SKM-1 treated with dmso at 0.1 percent for 144 hours (cell line): ENCODE results near the gene KMT2E.
A peak's percentile ranks its signal among the peaks of the same experiment; 100 is the strongest.
"Not testable (repeated sequence)": the region's sequence is repeated elsewhere in the genome, so short reads cannot be mapped to it uniquely, and the experiment has no call there.

Experiments used
- DNase-seq: peaks from one replicate; lab custom pipeline; 2025; ENCODE audit not compliant: unreplicated experiment; lab: John Stamatoyannopoulos, UW

KMT2E gene

GRCh38 chr7:104981672-104982037 lies 32.4 kb upstream of the KMT2E start:
- DNase-seq = no peak

GRCh38 chr7:104982308-104983075 lies 31.5 kb upstream of the KMT2E start:
- DNase-seq = no peak

- no peak for DNase-seq
These were observed 30.9 kb upstream of the KMT2E start for GRCh38 chr7:104983076-104983577.

- DNase-seq = peak; percentile 79
These were observed 30.1 kb upstream of the KMT2E start for GRCh38 chr7:104983578-104984539.

DNA sequence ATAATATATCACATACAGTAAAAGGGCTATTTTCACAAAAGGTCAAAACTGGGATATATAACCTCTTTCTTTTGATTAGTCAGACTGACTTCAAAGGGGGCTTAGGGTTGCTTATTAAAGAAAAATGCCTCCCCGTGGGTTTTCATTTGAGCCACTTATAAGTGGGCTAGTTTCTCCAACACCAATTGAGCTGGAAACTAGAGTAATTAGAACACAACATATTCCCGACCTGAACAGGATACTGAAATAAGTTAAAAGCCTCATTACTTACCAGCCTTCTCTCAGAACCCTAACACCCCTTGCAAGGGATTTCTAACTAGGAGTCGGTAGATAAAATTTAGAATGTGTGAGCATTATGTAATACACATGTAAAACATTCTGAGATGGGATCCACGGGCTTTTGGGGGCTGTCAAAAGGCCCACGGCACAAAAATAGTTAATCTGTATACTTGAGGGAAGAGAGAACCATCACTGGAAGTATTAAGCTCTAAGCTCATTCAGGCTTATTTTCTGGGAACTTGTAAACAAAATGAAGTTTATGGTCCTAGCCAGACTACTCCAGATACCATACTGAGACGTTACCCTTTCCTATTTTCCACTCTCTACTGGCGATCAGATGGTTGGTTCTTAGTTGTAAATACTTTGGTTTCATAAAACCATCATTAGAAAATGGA lies 29.3 kb upstream of the KMT2E start:
- DNase-seq = no peak

DNA sequence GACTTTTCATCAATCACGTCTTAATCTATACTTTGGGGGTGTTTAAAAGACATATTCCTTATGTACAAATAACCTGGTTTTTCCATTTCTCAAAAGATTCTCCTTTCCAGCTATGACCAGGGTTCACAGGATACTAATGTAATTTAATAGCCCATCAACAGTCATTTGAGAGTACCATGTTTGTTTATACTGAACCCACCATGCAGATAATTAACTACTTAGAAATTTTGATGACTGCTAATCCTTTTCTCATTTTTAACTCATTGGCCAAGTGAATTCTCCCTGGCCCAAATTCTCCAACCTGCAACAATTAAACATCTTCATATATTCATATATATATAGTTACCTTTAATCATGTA lies 28.8 kb upstream of the KMT2E start:
- DNase-seq = no peak

- DNase-seq = no peak
These were observed 27.3 kb upstream of the KMT2E start for GRCh38 chr7:104986628-104987259.

DNA sequence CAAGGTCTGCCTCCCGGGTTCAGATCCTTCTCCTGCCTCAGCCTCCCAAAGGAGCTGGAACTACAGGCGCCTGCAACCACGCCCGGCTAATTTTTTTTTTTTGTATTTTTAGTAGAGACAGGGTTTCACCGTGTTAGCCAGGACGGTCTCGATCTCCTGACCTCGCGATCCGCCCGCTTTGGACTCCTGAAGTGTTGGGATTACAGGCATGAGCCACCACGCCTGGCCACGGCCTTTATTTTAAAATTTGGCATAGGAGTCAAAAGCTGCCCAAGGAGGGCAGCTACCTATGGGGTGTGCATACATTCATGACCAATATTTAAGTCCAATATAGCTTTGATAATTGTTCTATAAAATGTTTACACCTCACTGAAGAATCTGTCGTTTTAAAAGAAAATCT lies 26.6 kb upstream of the KMT2E start:
- not testable (repeated sequence) for DNase-seq

DNA sequence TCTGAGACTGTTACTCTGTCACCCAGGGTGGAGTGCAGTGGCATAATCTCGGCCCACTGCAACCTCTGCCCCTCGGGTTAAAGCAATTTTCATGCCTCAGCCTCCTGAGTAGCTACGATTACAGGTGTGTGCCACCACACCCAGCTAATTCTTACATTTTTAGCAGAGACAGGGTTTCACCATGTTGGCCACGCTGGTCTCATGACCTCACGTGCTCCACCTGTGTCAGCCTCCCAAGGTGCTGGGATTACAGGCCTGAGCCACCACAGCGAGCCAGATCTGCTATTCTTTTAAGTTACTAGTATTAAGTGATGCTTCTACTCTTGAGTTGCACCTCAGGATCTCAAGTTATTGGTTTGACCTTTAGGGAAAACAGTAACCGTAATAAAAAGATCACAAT lies 23.0 kb upstream of the KMT2E start:
- no peak for DNase-seq

GRCh38 chr7:104992306-104992705 lies 21.7 kb upstream of the KMT2E start:
- no peak for DNase-seq

- DNase-seq = no peak
These were observed 20.7 kb upstream of the KMT2E start for GRCh38 chr7:104993217-104993862.

DNA sequence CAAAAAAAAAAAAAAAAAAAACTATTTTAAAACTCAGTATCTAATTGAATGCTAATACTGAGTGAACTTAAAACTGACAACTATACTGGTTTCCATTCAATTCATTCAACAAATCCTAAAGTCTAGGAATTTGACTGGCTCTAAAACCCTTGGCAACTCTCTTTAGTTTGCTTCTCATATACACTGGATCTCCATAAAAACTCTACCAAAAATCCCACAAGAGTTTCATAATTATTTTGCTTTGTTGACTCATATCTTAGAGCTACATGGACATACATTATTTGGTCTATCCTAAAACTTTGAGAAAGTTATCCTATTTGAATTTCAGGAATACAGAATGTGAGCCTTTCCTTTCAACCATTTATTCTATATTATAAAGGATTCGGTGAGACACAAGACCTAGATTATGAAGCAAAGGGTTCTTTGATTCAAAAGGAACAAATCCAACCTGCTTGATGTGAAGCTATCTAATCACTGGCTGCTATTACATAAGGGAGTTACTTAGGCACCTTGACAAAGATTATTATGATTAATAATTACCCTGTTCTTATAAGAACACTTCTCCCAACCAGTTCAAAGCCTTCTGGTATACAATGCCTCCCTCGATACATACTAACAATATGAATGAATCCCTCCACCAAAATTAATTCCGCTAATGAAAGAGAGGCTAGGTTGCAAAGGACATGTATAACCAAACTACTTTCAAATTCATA lies 15.8 kb upstream of the KMT2E start:
- no peak for DNase-seq

DNA sequence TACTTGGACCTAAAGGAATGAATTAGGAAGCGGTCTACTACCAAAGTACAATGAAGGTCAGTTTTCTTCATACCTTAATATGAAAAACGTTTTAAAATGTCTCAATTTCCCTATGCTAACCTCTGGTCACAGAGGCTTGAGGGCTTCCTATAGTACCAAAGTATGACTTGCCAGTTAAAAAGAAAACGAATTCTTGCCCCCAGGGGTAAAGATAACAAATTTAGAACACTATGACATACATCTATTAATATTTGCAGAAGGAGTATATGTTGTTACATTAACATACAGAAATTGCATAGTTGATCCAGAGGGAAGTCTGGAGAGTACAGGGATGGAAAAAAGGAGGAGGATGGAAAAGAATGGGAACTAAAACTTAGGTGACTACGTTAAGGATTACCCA lies 13.8 kb upstream of the KMT2E start:
- no peak for DNase-seq

DNA sequence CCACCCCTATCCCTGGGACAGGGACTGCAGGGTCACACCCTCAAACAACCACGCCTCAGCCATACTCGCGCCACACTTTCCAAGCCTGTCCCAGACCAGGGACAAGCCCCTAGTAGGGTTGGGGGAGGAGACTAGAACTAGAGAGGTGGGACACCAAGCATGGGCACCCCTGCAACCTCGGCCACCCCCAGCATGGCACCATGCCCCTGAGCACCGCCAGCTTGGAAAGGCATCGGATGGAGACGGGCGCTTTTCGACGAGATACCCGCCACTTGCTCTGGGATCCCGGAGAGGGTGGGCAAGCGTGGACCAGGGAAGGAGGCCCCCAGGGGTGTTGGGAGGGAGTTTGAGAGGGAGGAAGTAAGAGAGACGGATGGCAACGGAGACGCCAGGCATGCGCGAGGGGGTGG lies 13.1 kb upstream of the KMT2E start:
- no peak for DNase-seq

GRCh38 chr7:105001652-105002184 lies 12.3 kb upstream of the KMT2E start:
- DNase-seq = no peak

- no peak for DNase-seq
These were observed 10.7 kb upstream of the KMT2E start for GRCh38 chr7:105003275-105003674.

DNA sequence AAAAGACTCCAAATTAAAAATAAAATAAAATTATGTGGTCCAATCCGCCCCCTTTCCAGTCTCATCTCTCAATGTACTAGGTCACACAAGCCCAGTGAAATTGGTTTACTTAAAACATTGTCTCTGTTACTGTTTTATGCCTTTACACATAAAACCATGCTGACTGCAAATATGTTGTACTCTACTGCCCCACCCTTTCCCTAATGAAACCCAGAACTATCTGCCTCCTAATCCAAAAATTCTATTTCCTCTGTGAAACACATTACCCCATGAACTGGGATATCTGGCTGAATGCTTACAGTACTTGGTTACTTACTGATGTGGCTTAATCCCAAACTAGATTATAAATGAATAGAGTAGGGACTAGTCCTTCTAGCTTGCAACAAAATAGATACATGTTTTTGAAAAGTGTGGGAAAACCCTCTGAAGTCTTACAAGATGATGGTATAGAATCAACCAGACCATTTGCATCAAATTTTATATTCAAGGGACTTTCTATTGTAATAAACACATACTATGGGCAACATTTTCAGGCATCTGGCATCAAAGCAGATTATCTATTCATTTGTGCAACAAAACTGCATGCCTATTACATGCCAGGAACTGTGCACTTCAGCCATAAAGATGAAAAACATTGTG lies 10.0 kb upstream of the KMT2E start:
- DNase-seq = no peak

- DNase-seq = not testable (repeated sequence)
These were observed 9.0 kb upstream of the KMT2E start for GRCh38 chr7:105005006-105005405.

- not testable (repeated sequence) for DNase-seq
These were observed 8.5 kb upstream of the KMT2E start for GRCh38 chr7:105005486-105005885.
